ENCODE results near the gene HOXD4. TPM values are rescaled to one million over a fixed set of nuclear protein-coding genes. Genes with fewer than 3 reads are reported as not detected.

Gene HOXD4
- total RNA-seq, 1 experiment from 2014 or later = 0.29 TPM

- H3K27me3 ChIP-seq (replicated peaks) = peaks cover 60% of the 10 kb centered on the region
Measured at GRCh38 chr2:176189681-176190641, 38.6 kb downstream of the HOXD4 start.

GRCh38 chr2:176192351-176192750 lies 41.0 kb downstream of the HOXD4 start:
- Histone ChIP-seq H3K27ac (no peak overlapping the region), H3K27me3 (replicated peaks) (peaks cover 62% of the 10 kb centered on the region), H3K4me1 (replicated peaks) (peaks cover 15% of the 10 kb centered on the region), H3K36me3 (no peaks in the 10 kb centered on the region), H3K9me3 (replicated peaks) (0 out of 2 replicates have a peak, but pooled peaks cover 4% of the 10 kb centered on the region), H3K4me3 (no peak overlapping the region)
- no peak for DNase-seq (ENCODE audit: low read depth in 1 of 2, low spot score in 2 of 2)

More at GRCh38 chr2:176189681-176190641, 38.6 kb downstream of the HOXD4 start:
- Histone ChIP-seq H3K9me3 (replicated peaks) (0 out of 2 replicates have a peak, but pooled peaks cover 4% of the 10 kb centered on the region), H3K4me1 (replicated peaks) (peaks cover 17% of the 10 kb centered on the region), H3K27ac (no peak overlapping the region), H3K36me3 (no peaks in the 10 kb centered on the region), H3K4me3 (no peak overlapping the region)
- no peak for DNase-seq (ENCODE audit: low read depth in 1 of 2, low spot score in 2 of 2)

GRCh38 chr2:176193048-176193447 lies 41.7 kb downstream of the HOXD4 start:
- Histone ChIP-seq H3K36me3 (no peaks in the 10 kb centered on the region), H3K4me1 (replicated peaks) (peaks cover 13% of the 10 kb centered on the region), H3K27ac (no peak overlapping the region), H3K27me3 (replicated peaks) (peaks cover 66% of the 10 kb centered on the region), H3K9me3 (replicated peaks) (0 out of 2 replicates have a peak, but pooled peaks cover 4% of the 10 kb centered on the region), H3K4me3 (no peak overlapping the region)
- no peak for DNase-seq (ENCODE audit: low read depth in 1 of 2, low spot score in 2 of 2)

GRCh38 chr2:176199902-176200301 lies 48.6 kb downstream of the HOXD4 start:
- Histone ChIP-seq H3K36me3 (no peaks in the 10 kb centered on the region), H3K27ac (no peak overlapping the region), H3K4me1 (replicated peaks) (no peaks in the 10 kb centered on the region), H3K9me3 (replicated peaks) (no peaks in the 10 kb centered on the region), H3K27me3 (replicated peaks) (peaks cover 13% of the 10 kb centered on the region; the same call in 1 of the 2 replicates), H3K4me3 (no peak overlapping the region)
- no peak for DNase-seq (ENCODE audit: low read depth in 1 of 2, low spot score in 2 of 2)

GRCh38 chr2:176200971-176201370 lies 49.6 kb downstream of the HOXD4 start:
- Histone ChIP-seq H3K36me3 (no peaks in the 10 kb centered on the region), H3K4me1 (replicated peaks) (no peaks in the 10 kb centered on the region), H3K9me3 (replicated peaks) (no peaks in the 10 kb centered on the region), H3K27ac (no peak overlapping the region), H3K27me3 (replicated peaks) (peaks cover 13% of the 10 kb centered on the region; the same call in 1 of the 2 replicates), H3K4me3 (no peak overlapping the region)
- no peak for DNase-seq (ENCODE audit: low read depth in 1 of 2, low spot score in 2 of 2)

GRCh38 chr2:176202491-176202890 lies 51.1 kb downstream of the HOXD4 start:
- H3K27ac ChIP-seq = no peak overlapping the region
- H3K36me3 ChIP-seq = no peaks in the 10 kb centered on the region
- peaks cover 12% of the 10 kb centered on the region; the same call in 1 of the 2 replicates for H3K27me3 ChIP-seq (replicated peaks)
- H3K4me3 ChIP-seq = no peak overlapping the region
- no peaks in the 10 kb centered on the region for H3K9me3 ChIP-seq (replicated peaks)
- DNase-seq (ENCODE audit: low read depth in 1 of 2, low spot score in 2 of 2) = no peak
- no peaks in the 10 kb centered on the region for H3K4me1 ChIP-seq (replicated peaks)

Other genes starting within 250 kb of the HOXD4 start
- gene LNPK, start 149.3 kb upstream of the HOXD4 start, total RNA-seq (2014; rRNA removed; shearing (Covaris generic)) = 46.0 and 54.6 TPM in 2 replicates
- not detected in 2 replicates for gene EVX2, start 67.6 kb upstream of the HOXD4 start, total RNA-seq (2014; rRNA removed; shearing (Covaris generic))
- 0.06 and 0.50 TPM in 2 replicates for gene HOXD13, start 58.8 kb upstream of the HOXD4 start, total RNA-seq (2014; rRNA removed; shearing (Covaris generic))
- 0.13 TPM in 1 of 2 replicates, not detected in the other for gene HOXD12, start 51.8 kb upstream of the HOXD4 start, total RNA-seq (2014; rRNA removed; shearing (Covaris generic))
- gene HOXD11, start 44.3 kb upstream of the HOXD4 start, total RNA-seq (2014; rRNA removed; shearing (Covaris generic)) = not detected in 2 replicates
- gene HOXD10, start 34.8 kb upstream of the HOXD4 start, total RNA-seq (2014; rRNA removed; shearing (Covaris generic)) = not detected in 2 replicates
- gene HOXD9, start 28.8 kb upstream of the HOXD4 start, total RNA-seq (2014; rRNA removed; shearing (Covaris generic)) = 1.8 TPM in 2 replicates
- 13.0 and 16.8 TPM in 2 replicates for gene HOXD8, start 21.8 kb upstream of the HOXD4 start, total RNA-seq (2014; rRNA removed; shearing (Covaris generic))
- 0.66 and 1.1 TPM in 2 replicates for gene HOXD3, start 5.8 kb downstream of the HOXD4 start, total RNA-seq (2014; rRNA removed; shearing (Covaris generic))
- gene HOXD1, start 37.1 kb downstream of the HOXD4 start, total RNA-seq (2014; rRNA removed; shearing (Covaris generic)) = not detected in 2 replicates
- gene MTX2, start 117.9 kb downstream of the HOXD4 start, total RNA-seq (2014; rRNA removed; shearing (Covaris generic)) = 34.1 and 34.3 TPM in 2 replicates

Measured in SJSA1 (cell line).